ENCODE data around the gene PRRT2.

DNA sequence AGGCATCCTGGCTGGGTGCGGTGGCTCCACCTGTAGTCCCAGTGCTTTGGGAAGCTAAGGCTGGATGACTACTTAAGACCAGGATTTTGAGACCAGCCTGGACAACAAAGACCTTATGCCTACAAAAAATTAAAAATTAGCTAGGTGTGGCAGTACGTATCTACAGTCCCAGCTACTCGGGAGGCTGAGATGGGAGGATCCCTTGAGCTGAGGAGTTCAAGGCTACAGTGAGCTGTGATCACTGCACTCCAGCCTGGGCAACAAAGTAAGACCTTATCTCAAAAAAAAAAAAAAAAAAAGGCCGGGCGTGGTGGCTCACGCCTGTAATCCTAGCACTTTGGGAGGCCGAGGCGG lies 14.3 kb downstream of the PRRT2 start:
- TF ChIP-seq EP300 (IDR thresholded peaks at IDR 0.05; ENCODE audit: low read depth): no peak
- TF ChIP-seq, protein P1, sequence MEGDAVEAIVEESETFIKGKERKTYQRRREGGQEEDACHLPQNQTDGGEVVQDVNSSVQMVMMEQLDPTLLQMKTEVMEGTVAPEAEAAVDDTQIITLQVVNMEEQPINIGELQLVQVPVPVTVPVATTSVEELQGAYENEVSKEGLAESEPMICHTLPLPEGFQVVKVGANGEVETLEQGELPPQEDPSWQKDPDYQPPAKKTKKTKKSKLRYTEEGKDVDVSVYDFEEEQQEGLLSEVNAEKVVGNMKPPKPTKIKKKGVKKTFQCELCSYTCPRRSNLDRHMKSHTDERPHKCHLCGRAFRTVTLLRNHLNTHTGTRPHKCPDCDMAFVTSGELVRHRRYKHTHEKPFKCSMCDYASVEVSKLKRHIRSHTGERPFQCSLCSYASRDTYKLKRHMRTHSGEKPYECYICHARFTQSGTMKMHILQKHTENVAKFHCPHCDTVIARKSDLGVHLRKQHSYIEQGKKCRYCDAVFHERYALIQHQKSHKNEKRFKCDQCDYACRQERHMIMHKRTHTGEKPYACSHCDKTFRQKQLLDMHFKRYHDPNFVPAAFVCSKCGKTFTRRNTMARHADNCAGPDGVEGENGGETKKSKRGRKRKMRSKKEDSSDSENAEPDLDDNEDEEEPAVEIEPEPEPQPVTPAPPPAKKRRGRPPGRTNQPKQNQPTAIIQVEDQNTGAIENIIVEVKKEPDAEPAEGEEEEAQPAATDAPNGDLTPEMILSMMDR (IDR thresholded peaks at IDR 0.05): no peak
- no peak for TF ChIP-seq POLR2A (IDR thresholded peaks at IDR 0.05)
- TF ChIP-seq POLR2AphosphoS5 (IDR thresholded peaks at IDR 0.05): no peak

All from transverse colon (tissue), 4 donors.